H1 (cell line): ENCODE data around the gene OLR1. TPM values are rescaled to one million over a fixed set of nuclear protein-coding genes. Genes with fewer than 3 reads are reported as not detected.

Experiments used
- ASH2L ChIP-seq: fragments of 200-600, 300-600 bp; sonication (generic); IDR thresholded peaks from one replicate; pipeline ENCODE4 v1.7.1; 2017; ENCODE audit warnings: low read length
- CREB1 ChIP-seq: IDR thresholded peaks from 2 replicates; pipeline ENCODE4 v1.6.1; 2012; ENCODE audit warnings: inconsistent platforms
- EGR1 ChIP-seq: IDR thresholded peaks from 2 replicates; pipeline ENCODE4 v1.6.1; 2011; ENCODE audit warnings: low read depth, low read length, borderline replicate concordance
- TAF7 ChIP-seq: optimal IDR thresholded peaks from 2 replicates; pipeline ENCODE3; 2011; ENCODE audit warnings: low read depth, mild to moderate bottlenecking, inconsistent platforms, low read length, moderate library complexity, borderline replicate concordance
- polyA plus RNA-seq, 7 experiments: library from polyadenylated mRNA; depleted of rRNA in 3 of 7; stranded (reverse) in 5 of 7; unstranded in 2 of 7; fragments of >200 nt in 5 of 7; fragments of 200-250 nt in 2 of 7; gene quantifications; 1 replicate in 5 of 7; 2 replicates in 1 of 7; 4 replicates in 1 of 7; pipeline versions ENCODE4 v1.2.1 to v1.2.3, GENCODE V29; 2011 to 2013; ENCODE audit warnings: missing spikeins in 2 of 7, mixed read lengths in 2 of 7
- total RNA-seq: library from RNA; stranded (reverse); fragmentation: NEBNext Ultra II Directional; extraction: Animal tissue kit (Norgen Biotek cat#: 25700); gene quantifications from 2 replicates; pipeline ENCODE4 v1.2.1, GENCODE V29; 2021

OLR1 gene
- total and polyA plus RNA-seq, 2 of the 8 experiments (the other 6 are each of a cell fraction or from before 2014, with no cell fraction given), result not detected

DNA sequence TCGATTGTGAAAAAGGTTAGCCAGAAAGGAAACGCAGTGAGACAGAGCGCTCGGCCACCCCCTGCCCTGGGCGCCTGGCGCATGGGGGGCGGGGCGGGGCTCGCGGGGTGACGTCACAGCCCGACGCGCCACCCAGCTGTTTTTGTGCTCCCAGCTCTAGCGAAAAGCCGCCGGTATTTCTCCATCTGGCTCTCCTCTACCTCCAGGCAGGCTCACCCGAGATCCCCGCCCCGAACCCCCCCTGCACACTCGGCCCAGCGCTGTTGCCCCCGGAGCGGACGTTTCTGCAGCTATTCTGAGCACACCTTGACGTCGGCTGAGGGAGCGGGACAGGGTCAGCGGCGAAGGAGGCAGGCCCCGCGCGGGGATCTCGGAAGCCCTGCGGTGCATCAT, 40.8 kb upstream of the OLR1 start, which contains the start of gene GABARAPL1 (continued):
- TF ChIP-seq TAF7, result peak; percentile 36
- TF ChIP-seq CREB1, result peak; percentile 93
- no peak for TF ChIP-seq EGR1
- peak; percentile 13 for TF ChIP-seq ASH2L
